Measurements from ENCODE around the gene ZSWIM1.
A peak's percentile ranks its signal among the peaks of the same experiment; 100 is the strongest.
"Not testable (repeated sequence)": the region's sequence is repeated elsewhere in the genome, so short reads cannot be mapped to it uniquely, and the experiment has no call there.

Gene ZSWIM1

DNA sequence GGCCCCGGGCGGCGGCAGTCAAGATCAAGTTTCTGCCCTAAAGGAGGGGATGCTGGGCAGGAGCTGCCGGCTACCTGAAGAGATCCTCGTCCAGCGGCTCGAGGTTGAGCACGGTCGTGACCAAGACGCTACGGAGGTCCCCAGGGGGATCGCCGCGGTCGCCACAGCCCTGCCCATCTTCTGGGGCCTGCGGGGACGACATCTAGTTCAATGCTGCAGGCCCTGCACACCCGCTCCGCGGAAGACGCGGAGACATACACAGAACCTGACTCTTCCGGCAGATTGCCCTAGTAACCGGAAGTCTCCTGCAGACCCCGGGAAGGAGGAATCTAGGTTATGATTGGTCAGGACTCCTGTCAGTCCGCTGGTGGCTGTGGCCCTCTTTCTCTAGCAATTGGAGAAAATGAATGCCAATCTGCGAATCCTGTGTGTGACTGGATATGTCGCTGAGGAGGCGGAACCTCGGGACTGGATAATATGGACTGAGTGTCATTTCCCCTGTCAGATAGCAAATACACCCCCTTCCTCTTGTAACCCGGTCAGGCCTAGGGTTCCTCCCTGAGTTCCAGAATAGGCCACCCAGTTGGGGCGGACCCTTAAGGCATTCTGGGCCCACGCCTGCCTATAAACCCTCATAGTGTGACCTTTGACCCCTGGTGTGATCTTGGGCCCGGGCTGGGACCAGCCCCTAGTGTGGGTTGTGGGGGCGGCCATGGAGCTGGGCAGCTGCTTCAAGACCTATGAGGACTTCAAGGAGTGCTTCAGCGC, 23.7 kb upstream of the ZSWIM1 start, which contains the start of the genes ACOT8 and ZSWIM3:
ACOT8 (minus strand) TSS at position 279 of the 768 bp plus-strand sequence; CDS start at position 202, 77 bp downstream.
ZSWIM3 (plus strand) TSS at position 501 of the 768 bp plus-strand sequence; CDS start at position 713, 212 bp downstream.
- peak; percentile 44 to 74 (median 66) for DNase-seq

GRCh38 chr20:45857882-45858216, 23.2 kb upstream of the ZSWIM1 start:
- DNase-seq: peak in 2 of 4 experiments; percentile 32 to 46

DNA sequence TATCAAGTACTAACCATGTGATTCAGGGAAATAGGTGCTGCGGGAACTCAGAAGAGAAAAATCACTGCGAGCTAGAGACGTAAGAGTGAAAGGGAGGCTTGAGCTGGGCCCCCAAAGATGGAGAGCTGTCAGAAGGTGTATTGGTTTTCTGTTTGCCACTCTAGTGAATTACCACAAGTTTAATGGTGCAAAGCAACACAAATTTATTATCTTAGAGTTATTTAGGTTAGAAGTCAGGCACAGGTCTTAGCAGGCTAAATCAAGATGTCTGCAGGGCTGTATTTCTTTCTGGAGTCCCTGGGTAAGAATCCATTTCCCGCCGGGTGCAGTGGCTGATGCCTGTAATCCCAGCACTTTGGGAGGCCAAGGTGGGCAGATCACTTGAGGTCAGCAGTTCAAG, 21.1 kb upstream of the ZSWIM1 start:
- DNase-seq: no peak

DNA sequence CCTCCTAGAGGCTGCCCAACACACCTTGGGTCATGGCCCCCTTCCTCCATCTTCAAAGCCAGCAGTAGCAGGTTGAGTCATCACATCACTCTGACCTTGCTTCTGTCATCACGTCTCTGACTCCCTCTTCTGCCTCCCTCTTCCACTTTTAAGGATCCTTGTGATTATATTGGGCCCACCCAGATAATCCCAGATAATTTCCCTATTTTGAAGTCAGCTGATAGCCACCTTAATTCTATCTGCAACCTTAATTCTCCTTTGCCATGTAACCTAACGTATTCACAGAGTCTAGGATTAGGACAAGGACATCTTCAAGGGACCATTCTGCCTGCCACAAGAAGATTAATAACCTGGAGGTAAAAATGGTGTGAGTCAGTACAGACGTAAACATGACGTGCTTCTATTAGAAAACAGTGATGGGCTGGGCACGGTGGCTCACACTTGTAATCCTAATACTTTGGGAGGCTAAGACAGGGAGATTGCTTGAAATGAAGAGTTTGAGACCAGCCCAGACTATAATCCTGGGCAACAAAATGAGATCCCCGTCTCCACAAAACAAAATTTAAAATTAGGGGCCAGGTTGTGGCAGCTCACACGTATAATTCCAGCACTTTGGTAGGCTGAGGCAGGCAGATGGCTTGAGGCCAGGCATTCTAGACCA, 20.3 kb upstream of the ZSWIM1 start:
- no peak for DNase-seq

DNA sequence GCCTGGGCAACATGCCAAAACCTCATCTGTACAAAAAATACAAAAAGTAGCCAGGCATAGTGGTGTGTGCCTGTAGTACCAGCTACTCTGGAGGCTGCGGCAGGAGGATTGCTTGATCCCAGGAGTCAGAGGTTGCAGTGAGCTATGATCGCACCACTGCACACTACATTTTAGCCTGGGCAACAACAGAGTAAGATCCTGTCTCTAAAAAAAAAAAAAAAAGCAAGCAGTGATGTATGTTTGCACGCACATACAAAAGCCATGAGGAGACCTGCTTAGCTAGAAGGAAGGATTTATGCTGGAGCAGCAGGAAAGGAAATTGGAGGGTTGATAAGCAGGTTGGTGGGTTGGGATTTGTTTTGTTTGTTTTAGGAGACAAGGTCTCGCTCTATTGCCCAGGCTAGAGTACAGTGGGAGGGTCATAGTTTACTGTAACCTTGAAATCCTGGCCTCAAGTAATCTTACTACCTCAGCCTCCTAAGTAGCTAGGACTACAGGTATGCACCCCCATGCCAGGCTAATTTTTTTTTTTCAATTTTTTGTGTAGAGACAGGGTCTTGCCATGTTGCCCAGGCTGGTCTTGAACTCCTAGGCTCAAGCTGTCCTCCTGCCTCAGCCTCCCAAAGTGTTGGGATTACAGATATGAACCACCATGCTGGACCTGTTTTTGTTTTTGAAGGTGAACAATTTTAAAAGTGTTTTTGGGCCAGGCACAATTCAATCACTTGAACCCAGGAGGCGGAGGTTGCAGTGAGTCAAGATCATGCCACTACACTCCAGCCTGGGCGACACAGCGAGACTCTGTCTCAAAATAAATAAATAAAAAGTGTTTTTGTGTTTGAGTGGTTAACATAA, 19.6 kb upstream of the ZSWIM1 start:
- no peak for DNase-seq

GRCh38 chr20:45863543-45864470, 17.2 kb upstream of the ZSWIM1 start:
- no peak for DNase-seq

DNA sequence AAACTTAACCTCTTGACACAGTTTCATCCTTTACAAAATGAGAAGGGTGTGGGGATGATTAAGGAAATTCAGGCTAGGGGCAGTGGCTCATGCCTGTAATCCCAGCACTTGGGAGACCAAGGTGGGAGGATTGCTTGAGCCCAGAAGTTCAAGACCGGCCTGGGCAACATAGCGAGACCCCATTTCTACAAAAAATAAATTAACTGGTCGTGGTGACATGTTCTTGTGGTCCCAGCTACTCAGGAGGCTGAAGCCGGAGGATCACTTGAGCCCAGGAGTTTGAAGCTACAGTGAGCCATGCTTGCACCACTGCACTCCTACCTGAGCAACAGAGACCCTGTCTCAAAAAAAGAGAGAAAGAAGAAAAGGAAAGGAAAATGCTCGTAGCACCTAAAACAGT, 14.6 kb upstream of the ZSWIM1 start:
- no peak for DNase-seq

DNA sequence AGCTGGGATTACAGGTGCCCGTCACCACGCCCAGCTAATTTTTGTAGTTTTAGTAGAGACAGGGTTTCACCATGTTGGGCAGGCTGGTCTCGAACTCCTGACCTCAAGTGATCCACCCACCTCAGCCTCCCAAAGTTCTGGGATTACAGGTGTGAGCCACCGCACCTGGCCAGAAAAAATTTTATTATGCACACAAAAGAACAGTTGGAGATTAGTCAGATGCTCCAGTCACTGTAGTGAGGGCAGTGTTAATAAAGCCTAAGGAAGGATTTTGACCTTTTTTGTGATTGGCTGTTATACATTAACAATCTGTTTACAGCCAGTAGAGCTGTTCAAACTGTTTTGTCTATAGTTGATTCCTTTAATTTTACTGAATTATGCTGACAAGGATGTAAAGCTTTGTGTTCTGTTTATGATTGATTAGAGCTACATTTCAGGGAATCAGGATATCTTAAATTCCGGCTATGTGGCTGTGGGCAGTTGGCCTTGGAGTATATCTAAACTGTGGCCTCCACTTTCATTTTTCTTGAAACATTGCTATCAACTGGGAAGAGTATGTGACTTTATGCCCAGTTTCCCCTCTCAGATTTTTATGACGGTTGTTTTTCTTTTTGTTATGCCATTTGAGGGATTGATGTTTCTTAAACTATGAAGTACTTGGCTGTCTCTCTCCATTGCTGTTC, 13.8 kb upstream of the ZSWIM1 start:
- DNase-seq: no peak

GRCh38 chr20:45867819-45868176, 13.2 kb upstream of the ZSWIM1 start:
- DNase-seq: no peak

DNA sequence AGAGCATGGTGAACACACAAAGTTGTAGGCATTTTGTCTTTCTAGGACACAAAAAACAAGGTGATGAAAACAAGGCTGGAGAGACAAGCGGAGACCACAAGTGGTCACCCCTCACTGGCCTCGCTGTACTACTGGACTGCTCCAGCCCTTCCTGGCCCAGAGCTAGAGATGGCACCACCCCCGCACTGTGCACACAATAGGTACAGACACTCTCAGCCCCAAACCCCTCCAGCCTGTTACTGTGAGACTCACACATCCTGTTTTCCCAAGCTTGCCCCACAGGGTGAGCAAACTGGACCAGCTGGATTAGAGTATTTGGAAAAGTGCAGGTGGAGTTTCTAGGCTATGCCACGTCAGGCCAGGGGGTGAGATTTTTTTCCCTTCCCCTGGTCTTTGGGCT, 8.4 kb upstream of the ZSWIM1 start:
- no peak for DNase-seq

GRCh38 chr20:45873409-45874103, 7.5 kb upstream of the ZSWIM1 start:
- no peak for DNase-seq

DNA sequence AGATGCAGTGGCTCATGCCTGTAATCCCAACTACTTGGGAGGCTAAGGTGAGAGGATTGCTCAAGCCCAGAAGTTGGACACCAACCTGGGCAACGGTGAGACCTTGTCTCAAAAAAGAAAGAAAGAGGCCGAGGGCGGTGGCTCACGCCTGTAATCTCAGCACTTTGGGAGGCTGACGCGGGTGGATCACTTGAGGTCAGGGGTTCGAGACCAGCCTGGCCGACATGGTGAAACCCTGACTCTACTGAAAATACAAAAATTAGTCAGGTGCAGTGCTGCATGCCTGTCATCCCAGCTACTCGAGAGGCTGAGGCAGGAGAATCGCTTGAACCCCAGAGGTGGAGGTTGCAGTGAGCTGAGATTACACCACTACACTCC, 6.9 kb upstream of the ZSWIM1 start:
- not testable (repeated sequence) for DNase-seq

- DNase-seq: no peak
Measured at GRCh38 chr20:45874576-45874975, 6.5 kb upstream of the ZSWIM1 start.

DNA sequence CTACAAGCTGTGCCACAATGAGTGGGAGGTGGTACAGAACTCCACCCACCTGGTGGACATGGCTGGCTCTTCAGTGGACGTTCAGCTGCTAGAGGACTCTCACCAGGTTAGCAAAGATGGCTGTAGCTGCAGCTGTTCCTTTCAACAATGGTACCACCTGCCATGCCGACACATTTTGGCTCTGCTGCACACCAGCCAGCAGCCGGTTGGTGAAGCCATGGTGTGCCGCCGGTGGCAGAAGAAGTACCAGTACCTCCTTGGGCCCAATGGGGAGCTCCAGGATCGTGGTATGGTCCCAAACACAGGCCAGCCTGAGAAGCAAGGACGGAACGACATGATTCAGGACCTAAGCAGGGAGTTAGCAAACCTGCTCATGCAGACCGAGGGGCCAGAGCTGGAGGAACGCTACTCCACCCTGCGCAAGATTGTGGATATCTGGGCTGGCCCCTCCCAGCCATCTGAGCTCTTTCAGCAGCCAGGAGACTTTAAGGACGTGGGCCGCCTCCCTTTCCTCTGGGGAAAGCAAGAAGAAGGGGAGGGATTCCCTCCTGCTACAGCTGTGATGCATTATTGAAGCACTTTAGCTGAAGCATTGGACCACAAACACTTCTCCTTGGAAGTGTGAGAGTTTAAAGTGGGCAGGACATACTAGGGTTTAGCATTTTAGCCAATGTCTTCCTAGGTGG, 2.8 kb upstream of the ZSWIM1 start:
- DNase-seq: no peak

- DNase-seq: no peak
Measured at GRCh38 chr20:45882469-45883099, 1.6 kb downstream of the ZSWIM1 start.

GRCh38 chr20:45883100-45883469, 2.1 kb downstream of the ZSWIM1 start:
- DNase-seq: no peak

DNA sequence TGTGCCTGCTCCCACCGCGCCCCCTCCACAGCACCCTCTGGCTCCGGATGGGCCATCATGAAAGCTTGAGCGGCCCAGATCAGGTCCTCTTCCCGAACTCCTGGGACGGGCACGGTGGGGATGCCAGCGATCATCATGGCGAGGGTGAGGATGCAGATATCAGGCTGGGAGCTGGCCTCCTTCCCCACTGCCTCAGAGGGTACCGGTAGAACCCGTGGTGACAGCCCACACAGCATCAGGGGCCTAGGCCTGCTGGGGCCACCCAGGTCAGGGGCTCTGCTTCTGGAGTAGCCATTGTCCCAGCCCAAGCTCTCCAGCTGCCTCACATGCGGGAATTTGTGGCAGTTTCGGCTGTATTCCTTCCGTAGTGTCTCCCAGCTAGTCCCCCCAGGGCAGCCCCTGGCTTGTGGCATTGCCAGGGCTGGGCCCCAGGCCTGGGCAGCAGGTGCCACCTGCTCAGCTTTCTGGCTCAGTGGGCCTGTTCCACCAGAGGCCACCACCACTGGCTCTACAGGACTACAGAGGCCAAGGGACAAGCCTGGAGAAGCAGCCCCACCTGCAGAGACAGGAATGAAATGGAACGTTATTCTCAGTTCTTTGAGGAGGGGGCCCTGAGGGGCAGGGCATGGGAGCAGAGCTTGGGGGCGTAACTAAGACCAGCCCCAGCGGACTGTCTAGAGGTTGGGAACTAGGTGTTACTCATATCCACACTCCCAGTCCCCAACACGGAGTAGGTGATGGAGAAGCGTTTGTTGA, 5.7 kb downstream of the ZSWIM1 start:
- DNase-seq: no peak

- DNase-seq: no peak
Measured at GRCh38 chr20:45887346-45887715, 6.3 kb downstream of the ZSWIM1 start, which contains the start of gene SPATA25. SPATA25 (minus strand) TSS chr20:45887622; CDS start chr20:45887590, 32 bp downstream.

GRCh38 chr20:45888681-45889080, 7.7 kb downstream of the ZSWIM1 start:
- no peak for DNase-seq

All from activated naive CD4-positive, alpha-beta T cell (primary cell).